Measurements from ENCODE around the gene KHDC4. TPM values are rescaled to one million over a fixed set of nuclear protein-coding genes. Genes with fewer than 3 reads are reported as not detected.

The KHDC4 gene
- total and polyA plus RNA-seq, 9 of the 15 experiments (the other 6 are each of a cell fraction or from before 2014, with no cell fraction given): 12.1 to 185 (median 65.6) TPM

DNA sequence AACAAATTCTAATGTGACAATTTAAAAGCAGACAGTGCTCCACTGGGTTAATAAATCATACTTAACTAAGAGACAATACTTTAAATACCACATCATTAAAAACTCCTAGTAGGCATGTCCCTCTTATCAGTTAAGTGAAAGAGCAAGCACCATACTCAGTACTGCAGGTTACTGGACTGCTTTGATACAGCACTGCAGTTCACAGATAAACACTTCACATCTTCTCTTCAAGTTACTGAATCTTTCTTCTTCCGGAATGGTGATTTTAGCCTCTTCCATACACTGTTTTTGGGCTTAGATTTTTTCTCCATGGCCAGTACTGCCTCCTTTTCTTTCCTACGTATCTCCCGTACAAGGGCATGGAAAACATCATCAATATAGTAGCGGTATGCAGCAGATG, 34.1 kb downstream of the KHDC4 start (continued):
- TF ChIP-seq, protein P1, sequence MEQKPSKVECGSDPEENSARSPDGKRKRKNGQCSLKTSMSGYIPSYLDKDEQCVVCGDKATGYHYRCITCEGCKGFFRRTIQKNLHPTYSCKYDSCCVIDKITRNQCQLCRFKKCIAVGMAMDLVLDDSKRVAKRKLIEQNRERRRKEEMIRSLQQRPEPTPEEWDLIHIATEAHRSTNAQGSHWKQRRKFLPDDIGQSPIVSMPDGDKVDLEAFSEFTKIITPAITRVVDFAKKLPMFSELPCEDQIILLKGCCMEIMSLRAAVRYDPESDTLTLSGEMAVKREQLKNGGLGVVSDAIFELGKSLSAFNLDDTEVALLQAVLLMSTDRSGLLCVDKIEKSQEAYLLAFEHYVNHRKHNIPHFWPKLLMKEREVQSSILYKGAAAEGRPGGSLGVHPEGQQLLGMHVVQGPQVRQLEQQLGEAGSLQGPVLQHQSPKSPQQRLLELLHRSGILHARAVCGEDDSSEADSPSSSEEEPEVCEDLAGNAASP (IDR thresholded peaks at IDR 0.05): no peak
- TF ChIP-seq ZNF121 (CRISPR knock-in tag; conservative IDR thresholded peaks at IDR 0.05): no peak
- 0 out of 2 replicates have a peak, but pooled peaks have one; percentile 24 for TF ChIP-seq LCOR (CRISPR knock-in tag; IDR thresholded peaks at IDR 0.05)
- no peak for TF ChIP-seq ZBTB8A (IDR thresholded peaks at IDR 0.05; ENCODE audit: partially characterized antibody)
- TF ChIP-seq, protein P2, sequence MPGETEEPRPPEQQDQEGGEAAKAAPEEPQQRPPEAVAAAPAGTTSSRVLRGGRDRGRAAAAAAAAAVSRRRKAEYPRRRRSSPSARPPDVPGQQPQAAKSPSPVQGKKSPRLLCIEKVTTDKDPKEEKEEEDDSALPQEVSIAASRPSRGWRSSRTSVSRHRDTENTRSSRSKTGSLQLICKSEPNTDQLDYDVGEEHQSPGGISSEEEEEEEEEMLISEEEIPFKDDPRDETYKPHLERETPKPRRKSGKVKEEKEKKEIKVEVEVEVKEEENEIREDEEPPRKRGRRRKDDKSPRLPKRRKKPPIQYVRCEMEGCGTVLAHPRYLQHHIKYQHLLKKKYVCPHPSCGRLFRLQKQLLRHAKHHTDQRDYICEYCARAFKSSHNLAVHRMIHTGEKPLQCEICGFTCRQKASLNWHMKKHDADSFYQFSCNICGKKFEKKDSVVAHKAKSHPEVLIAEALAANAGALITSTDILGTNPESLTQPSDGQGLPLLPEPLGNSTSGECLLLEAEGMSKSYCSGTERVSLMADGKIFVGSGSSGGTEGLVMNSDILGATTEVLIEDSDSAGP (CRISPR knock-in tag; IDR thresholded peaks at IDR 0.05): no peak
- no peak for TF ChIP-seq L3MBTL2 (IDR thresholded peaks at IDR 0.05)
- TF ChIP-seq ZKSCAN3 (CRISPR knock-in tag; IDR thresholded peaks at IDR 0.05): no peak
- TF ChIP-seq SLC30A9 (CRISPR knock-in tag; IDR thresholded peaks at IDR 0.05): no peak
- no peak for TF ChIP-seq MIER1 (IDR thresholded peaks at IDR 0.05; ENCODE audit: low read depth)
- TF ChIP-seq, protein P3, sequence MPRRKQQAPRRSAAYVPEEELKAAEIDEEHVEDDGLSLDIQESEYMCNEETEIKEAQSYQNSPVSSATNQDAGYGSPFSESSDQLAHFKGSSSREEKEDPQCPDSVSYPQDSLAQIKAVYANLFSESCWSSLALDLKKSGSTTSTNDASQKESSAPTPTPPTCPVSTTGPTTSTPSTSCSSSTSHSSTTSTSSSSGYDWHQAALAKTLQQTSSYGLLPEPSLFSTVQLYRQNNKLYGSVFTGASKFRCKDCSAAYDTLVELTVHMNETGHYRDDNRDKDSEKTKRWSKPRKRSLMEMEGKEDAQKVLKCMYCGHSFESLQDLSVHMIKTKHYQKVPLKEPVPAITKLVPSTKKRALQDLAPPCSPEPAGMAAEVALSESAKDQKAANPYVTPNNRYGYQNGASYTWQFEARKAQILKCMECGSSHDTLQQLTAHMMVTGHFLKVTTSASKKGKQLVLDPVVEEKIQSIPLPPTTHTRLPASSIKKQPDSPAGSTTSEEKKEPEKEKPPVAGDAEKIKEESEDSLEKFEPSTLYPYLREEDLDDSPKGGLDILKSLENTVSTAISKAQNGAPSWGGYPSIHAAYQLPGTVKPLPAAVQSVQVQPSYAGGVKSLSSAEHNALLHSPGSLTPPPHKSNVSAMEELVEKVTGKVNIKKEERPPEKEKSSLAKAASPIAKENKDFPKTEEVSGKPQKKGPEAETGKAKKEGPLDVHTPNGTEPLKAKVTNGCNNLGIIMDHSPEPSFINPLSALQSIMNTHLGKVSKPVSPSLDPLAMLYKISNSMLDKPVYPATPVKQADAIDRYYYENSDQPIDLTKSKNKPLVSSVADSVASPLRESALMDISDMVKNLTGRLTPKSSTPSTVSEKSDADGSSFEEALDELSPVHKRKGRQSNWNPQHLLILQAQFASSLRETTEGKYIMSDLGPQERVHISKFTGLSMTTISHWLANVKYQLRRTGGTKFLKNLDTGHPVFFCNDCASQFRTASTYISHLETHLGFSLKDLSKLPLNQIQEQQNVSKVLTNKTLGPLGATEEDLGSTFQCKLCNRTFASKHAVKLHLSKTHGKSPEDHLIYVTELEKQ (CRISPR knock-in tag; IDR thresholded peaks at IDR 0.05): no peak
- peak; percentile 93 for TF ChIP-seq TCF3 (CRISPR knock-in tag; IDR thresholded peaks at IDR 0.05)
- TF ChIP-seq ZNF197 (CRISPR knock-in tag; IDR thresholded peaks at IDR 0.05; ENCODE audit: low read depth): no peak
- no peak for TF ChIP-seq MCM2 (IDR thresholded peaks at IDR 0.05; ENCODE audit: low read depth)
- TF ChIP-seq RBM14 (IDR thresholded peaks at IDR 0.05; ENCODE audit: borderline replicate concordance, insufficient read depth, low read depth, low read length): no peak
- peak; percentile 70; the same call in 1 of the 2 replicates for TF ChIP-seq EP300 (IDR thresholded peaks at IDR 0.05; ENCODE audit: low read length)
- TF ChIP-seq, protein P4, sequence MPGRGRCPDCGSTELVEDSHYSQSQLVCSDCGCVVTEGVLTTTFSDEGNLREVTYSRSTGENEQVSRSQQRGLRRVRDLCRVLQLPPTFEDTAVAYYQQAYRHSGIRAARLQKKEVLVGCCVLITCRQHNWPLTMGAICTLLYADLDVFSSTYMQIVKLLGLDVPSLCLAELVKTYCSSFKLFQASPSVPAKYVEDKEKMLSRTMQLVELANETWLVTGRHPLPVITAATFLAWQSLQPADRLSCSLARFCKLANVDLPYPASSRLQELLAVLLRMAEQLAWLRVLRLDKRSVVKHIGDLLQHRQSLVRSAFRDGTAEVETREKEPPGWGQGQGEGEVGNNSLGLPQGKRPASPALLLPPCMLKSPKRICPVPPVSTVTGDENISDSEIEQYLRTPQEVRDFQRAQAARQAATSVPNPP (IDR thresholded peaks at IDR 0.05; ENCODE audit: borderline replicate concordance, insufficient read depth, insufficient read length): no peak
- TF ChIP-seq ZNF263 (CRISPR knock-in tag; IDR thresholded peaks at IDR 0.05; ENCODE audit: borderline replicate concordance): no peak
- TF ChIP-seq ESRRB (CRISPR knock-in tag; IDR thresholded peaks at IDR 0.05; ENCODE audit: borderline replicate concordance): no peak
- TF ChIP-seq TCF7L2 (IDR thresholded peaks at IDR 0.05; ENCODE audit: low read depth, low read length): no peak
- TF ChIP-seq ILK (tag; IDR thresholded peaks at IDR 0.05; ENCODE audit: borderline replicate concordance, low read depth): no peak
- TF ChIP-seq XRCC3 (IDR thresholded peaks at IDR 0.05): no peak
- TF ChIP-seq JUNB (CRISPR knock-in tag; conservative IDR thresholded peaks at IDR 0.05): no peak

All from K562 (cell line).